Cardiac muscle cell (in vitro differentiated cells and primary cell): ENCODE measurements around the gene RPS5. TPM values are rescaled to one million over a fixed set of nuclear protein-coding genes. Genes with fewer than 3 reads are reported as not detected.

Experiments used
- DNase-seq, 2 donors: peaks; one replicate each; pipeline versions ENCODE4 v3.0.0 to v3.0.0-alpha.2; 2010 to 2017; ENCODE audit warnings: low read depth in 1 of 2, low spot score in 1 of 2
- H3K27ac ChIP-seq: fragments of 200-600 bp; sonication (generic); 2 replicates; pipeline ENCODE4 v1.5.1; 2016
- H3K27me3 ChIP-seq: fragments of 200-600 bp; sonication (generic); 2 replicates; pipeline ENCODE4 v1.6.0; 2016; ENCODE audit warnings: control low read depth
- H3K36me3 ChIP-seq: fragments of 200-600 bp; sonication (generic); 2 replicates; pipeline ENCODE4 v1.5.1; 2016; ENCODE audit warnings: control low read depth
- H3K4me1 ChIP-seq: fragments of 200-600 bp; sonication (generic); 2 replicates; pipeline ENCODE4 v1.8.1; 2017; ENCODE audit warnings: low read depth, mild to moderate bottlenecking, mixed run types
- H3K4me3 ChIP-seq: fragments of 200-600 bp; sonication (generic); 2 replicates; pipeline ENCODE4 v1.5.1; 2016; ENCODE audit warnings: mild to moderate bottlenecking
- H3K9me3 ChIP-seq: fragments of 200-600 bp; sonication (generic); 2 replicates; pipeline ENCODE4 v1.5.1; 2017; ENCODE audit warnings: low read depth, mild to moderate bottlenecking, control low read depth
- polyA plus RNA-seq: library from polyadenylated mRNA; unstranded; fragments of >200 nt; fragmentation: Nextera tagmentation; extraction: Ambion mirVana; gene quantifications from 2 replicates; pipeline ENCODE4 v1.2.1, GENCODE V29; 2016
- total RNA-seq: library from RNA; depleted of rRNA; stranded (reverse); fragments of >200 nt; gene quantifications from 2 replicates; pipeline ENCODE4 v1.2.3, GENCODE V29; 2016
- TF ChIP-seq, protein P1 (sequence below): IDR thresholded peaks from 2 replicates; pipeline ENCODE4 v1.5.1; 2012; ENCODE audit warnings: low read depth, mild to moderate bottlenecking, low read length

Gene RPS5
- total and polyA plus RNA-seq, 2 experiments from 2014 or later = 643 to 1,551 TPM

DNA sequence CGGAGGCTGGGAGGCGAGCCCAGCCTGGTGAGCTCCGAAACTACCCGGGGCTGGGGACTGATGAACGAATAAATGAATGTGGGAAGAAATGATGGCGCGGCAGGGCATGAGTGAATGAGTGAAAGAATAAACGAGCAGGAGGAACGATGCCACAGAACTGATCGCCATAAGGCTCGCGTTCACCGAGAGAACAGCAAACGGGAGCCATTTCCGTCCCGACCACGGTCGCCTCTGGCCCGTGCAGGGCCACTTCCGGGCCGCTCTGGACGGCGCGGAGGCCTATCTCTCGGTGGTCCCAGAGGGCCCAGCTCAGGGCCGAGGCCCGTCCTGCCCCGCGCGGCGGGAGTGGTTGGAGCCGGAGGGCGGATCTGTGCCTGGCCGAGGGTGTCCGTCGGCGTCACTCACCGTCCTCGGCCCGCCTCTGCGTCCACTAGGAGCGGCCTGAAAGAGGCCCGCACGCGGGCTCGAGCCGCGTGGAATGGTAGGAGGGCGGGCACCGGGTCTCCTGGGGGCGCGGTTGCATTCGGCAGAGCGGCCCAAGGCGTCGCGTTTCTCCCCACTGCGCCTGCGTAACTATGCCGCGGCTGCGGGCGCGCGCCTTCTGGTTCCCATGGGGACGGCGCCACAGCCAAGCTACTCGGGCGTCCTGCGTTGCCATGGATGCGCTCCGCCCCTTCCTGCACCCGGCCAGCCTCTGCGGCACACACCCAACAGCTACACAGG lies 24.6 kb upstream of the RPS5 start, which contains the start of gene ZNF497:
TSS of gene ZNF497 (minus strand) at position 480 of the 723 bp plus-strand sequence. CDS start 5,116 bp downstream, outside the sequence.
- TF ChIP-seq, protein P1, sequence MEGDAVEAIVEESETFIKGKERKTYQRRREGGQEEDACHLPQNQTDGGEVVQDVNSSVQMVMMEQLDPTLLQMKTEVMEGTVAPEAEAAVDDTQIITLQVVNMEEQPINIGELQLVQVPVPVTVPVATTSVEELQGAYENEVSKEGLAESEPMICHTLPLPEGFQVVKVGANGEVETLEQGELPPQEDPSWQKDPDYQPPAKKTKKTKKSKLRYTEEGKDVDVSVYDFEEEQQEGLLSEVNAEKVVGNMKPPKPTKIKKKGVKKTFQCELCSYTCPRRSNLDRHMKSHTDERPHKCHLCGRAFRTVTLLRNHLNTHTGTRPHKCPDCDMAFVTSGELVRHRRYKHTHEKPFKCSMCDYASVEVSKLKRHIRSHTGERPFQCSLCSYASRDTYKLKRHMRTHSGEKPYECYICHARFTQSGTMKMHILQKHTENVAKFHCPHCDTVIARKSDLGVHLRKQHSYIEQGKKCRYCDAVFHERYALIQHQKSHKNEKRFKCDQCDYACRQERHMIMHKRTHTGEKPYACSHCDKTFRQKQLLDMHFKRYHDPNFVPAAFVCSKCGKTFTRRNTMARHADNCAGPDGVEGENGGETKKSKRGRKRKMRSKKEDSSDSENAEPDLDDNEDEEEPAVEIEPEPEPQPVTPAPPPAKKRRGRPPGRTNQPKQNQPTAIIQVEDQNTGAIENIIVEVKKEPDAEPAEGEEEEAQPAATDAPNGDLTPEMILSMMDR = no peak

DNA sequence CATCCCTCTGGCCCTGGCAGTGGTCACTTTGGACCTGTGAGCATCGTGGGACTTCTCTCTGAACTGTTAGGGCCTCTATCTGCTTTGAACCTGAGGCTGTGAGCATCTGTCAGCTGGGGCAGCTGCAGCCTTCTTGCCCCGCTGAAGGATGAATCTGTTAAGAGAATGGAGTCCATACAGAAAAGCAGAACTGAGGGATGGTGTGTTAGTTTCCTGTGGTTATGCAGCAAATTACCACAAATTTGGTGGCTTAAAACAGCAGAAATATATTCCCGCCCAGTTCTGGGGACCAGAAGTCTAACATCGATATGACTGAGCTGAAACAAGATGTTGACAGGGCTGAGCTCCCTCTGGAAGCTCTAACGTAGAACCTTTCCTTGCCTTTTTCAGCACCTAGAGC lies 22.9 kb upstream of the RPS5 start:
- no peaks in the 10 kb centered on the region for H3K36me3 ChIP-seq
- no peak for DNase-seq
- TF ChIP-seq, protein P1 = no peak

More for the DNA sequence above, 24.6 kb upstream of the RPS5 start, which contains the start of gene ZNF497:
- H3K9me3 ChIP-seq = no peaks in the 10 kb centered on the region
- no peaks in the 10 kb centered on the region for H3K27me3 ChIP-seq
- H3K36me3 ChIP-seq = no peaks in the 10 kb centered on the region
- peak within 1 kb of the TSS; percentile 68 for H3K4me3 ChIP-seq
- peak; percentile 97 to 99 for DNase-seq
- no peaks in the 10 kb centered on the region for H3K4me1 ChIP-seq
- peak within 1 kb of the TSS; percentile 94 for H3K27ac ChIP-seq

DNA sequence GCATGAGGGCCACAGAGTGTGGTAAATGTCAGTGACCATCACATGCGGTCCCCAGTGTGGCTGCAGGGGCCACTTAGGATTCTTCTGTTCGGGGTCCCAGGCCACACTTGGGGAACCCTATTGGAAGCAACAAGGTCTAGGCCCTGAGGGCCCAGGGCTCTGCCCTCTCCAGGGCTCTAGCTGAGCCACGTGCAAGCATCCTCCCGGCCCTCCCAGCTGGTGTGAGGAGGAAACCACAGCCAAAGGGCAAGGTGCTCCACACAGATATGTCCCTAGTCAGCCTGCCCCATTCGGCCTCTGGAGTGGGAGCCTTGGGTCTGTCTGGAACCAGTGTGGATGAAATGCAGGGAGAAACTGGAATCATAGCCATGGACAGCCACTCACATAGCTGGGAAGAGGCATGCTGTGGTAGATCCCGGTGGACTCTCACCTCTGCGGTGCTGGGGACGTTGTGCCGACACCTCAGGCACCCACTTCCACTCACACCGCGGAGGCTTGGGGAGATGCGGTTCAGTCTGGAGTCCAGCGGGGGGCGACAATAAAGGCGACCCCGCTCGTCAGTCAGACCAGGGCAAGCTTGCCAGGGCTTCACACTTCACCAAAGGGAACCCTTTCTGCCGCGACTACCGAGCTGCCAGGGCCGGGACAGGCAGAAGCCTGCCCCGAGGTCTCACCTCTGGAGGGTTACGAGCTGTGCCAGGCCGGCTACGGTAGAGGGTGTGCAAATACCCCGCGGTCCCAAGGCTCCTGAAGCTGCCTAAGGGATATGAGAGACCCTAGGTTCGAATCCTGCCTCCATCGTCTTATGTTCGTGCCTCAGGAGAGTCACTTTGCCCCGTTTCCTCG lies 20.3 kb upstream of the RPS5 start:
- Histone ChIP-seq H3K27ac (no peak overlapping the region), H3K4me1 (no peaks in the 10 kb centered on the region), H3K4me3 (no peak overlapping the region), H3K27me3 (no peaks in the 10 kb centered on the region), H3K36me3 (no peaks in the 10 kb centered on the region), H3K9me3 (no peaks in the 10 kb centered on the region)
- no peak for DNase-seq
- TF ChIP-seq, protein P1 = no peak

More for the DNA sequence above, 22.9 kb upstream of the RPS5 start:
- no peaks in the 10 kb centered on the region for H3K4me1 ChIP-seq
- H3K4me3 ChIP-seq = no peak overlapping the region
- no peaks in the 10 kb centered on the region for H3K27me3 ChIP-seq
- H3K27ac ChIP-seq = no peak overlapping the region
- H3K9me3 ChIP-seq = no peaks in the 10 kb centered on the region

DNA sequence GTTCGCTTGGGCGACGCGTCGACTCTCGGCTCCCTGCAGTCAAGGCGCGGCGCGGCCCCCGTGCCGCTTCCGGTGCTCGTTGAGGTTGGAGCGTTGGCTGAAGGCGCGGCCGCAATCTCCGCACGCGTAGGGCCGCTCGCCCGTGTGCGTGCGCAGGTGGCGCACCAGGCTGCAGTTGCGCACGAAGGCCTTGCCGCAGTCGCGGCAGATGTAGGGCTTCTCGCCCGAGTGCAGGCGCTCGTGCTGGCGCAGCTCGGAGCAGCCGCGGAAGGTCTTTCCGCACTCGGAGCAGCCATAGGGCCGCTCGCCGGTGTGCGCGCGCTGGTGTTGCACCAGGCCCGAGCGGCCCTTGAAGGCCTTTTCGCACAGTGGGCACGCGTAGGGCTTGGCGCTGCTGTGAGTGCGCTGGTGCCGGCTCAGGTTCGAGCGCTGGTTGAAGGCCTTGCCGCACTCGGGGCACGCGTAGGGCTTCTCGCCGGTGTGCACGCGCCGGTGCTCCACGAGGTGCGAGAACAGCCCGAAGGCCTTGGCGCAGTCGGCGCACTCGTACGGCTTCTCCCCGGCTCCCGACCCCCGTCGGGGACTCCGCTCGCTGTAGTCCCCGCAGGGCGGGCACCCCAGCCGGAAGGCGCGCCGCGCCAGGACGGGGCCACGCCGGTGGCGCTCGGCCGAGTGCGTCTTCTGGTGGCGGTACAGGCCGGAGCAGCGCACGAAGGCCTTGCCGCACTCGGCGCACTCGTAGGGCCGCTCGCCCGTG lies 19.2 kb upstream of the RPS5 start:
- TF ChIP-seq, protein P1 = no peak
- Histone ChIP-seq H3K9me3 (no peaks in the 10 kb centered on the region), H3K4me1 (no peaks in the 10 kb centered on the region), H3K27me3 (no peaks in the 10 kb centered on the region), H3K27ac (no peak overlapping the region), H3K4me3 (no peak overlapping the region), H3K36me3 (no peaks in the 10 kb centered on the region)
- no peak for DNase-seq
